Right ventricle myocardium inferior (tissue), 1 donor: Measurements from ENCODE around the gene TXNRD2. TPM values are rescaled to one million over a fixed set of nuclear protein-coding genes. Genes with fewer than 3 reads are reported as not detected.

Experiments
- ATAC-seq: fragments of 200-7000 bp; cut with Tn5 transposase; one replicate; pipeline ENCODE4 v1.9.1; 2020; ENCODE audit warnings: mild to moderate bottlenecking, moderate library complexity
- DNase-seq: peaks from one replicate; pipeline ENCODE4 v3.0.0; 2021; ENCODE audit errors: missing footprints
- intact Hi-C: fragments of 100-400 bp; cut with DNase I; formaldehyde crosslinking; loops from one replicate; pipeline ENCODE4 v1.11.0; 2022
- total RNA-seq: library from RNA; stranded (reverse); fragmentation: NEBNext Ultra II Directional; extraction: Animal tissue kit (Norgen Biotek cat#: 25700); gene quantifications from one replicate; pipeline ENCODE4 v1.2.1, GENCODE V29; 2021
- donor health status: DM: no; HTN: yes; CAD: no; lungs with severe emphysema.

Gene TXNRD2
- total RNA-seq, 1 donor from 2014 or later = 40.9 TPM

GRCh38 chr22:19875531-19876313 is 65.9 kb downstream of the TXNRD2 start:
- intact Hi-C loops = no loop called here
- no peak for ATAC-seq
- DNase-seq = peak; percentile 46

- intact Hi-C loops = no loop called here
- DNase-seq (no peak), ATAC-seq (no peak)
These were observed 66.5 kb downstream of the TXNRD2 start for GRCh38 chr22:19875061-19875530.

- ATAC-seq = peak; percentile 42
- intact Hi-C loops = no loop called here
These were observed 67.1 kb downstream of the TXNRD2 start for GRCh38 chr22:19874307-19875060.

GRCh38 chr22:19873960-19874306 is 67.7 kb downstream of the TXNRD2 start:
- intact Hi-C loops = no loop called here
- DNase-seq = no peak

More at GRCh38 chr22:19874307-19875060, 67.1 kb downstream of the TXNRD2 start:
- DNase-seq = peak; percentile 73

GRCh38 chr22:19873138-19873959 is 68.3 kb downstream of the TXNRD2 start:
- ATAC-seq (no peak), DNase-seq (peak; percentile 50)

More at GRCh38 chr22:19873960-19874306, 67.7 kb downstream of the TXNRD2 start:
- ATAC-seq = no peak

GRCh38 chr22:19872779-19873137 is 68.9 kb downstream of the TXNRD2 start:
- intact Hi-C loops = no loop called here
- no peak for ATAC-seq

More at GRCh38 chr22:19873138-19873959, 68.3 kb downstream of the TXNRD2 start:
- intact Hi-C loops = no loop called here

GRCh38 chr22:19871845-19872778 is 69.5 kb downstream of the TXNRD2 start:
- ATAC-seq (no peak), DNase-seq (peak; percentile 53)
- intact Hi-C loops = no loop called here

More at GRCh38 chr22:19872779-19873137, 68.9 kb downstream of the TXNRD2 start:
- DNase-seq = peak; percentile 28

- DNase-seq = peak; percentile 63
- intact Hi-C loops = no loop called here
- no peak for ATAC-seq
These were observed 70.4 kb downstream of the TXNRD2 start for GRCh38 chr22:19871023-19871844.

- intact Hi-C loops = no loop called here
- DNase-seq = peak; percentile 57
- ATAC-seq = peak; percentile 54
These were observed 71.2 kb downstream of the TXNRD2 start for GRCh38 chr22:19870153-19871022.

- DNase-seq = peak; percentile 58
- intact Hi-C loops = no loop called here
- ATAC-seq = no peak
These were observed 72.0 kb downstream of the TXNRD2 start for GRCh38 chr22:19869497-19870152.

- no peak for ATAC-seq
- intact Hi-C loops = no loop called here
- peak; percentile 63 for DNase-seq
These were observed 72.7 kb downstream of the TXNRD2 start for GRCh38 chr22:19868773-19869471.

- ATAC-seq (no peak), DNase-seq (peak; percentile 31)
- intact Hi-C loops = no loop called here
These were observed 73.3 kb downstream of the TXNRD2 start for GRCh38 chr22:19868333-19868732.

GRCh38 chr22:19867617-19868016 is 74.0 kb downstream of the TXNRD2 start:
- peak; percentile 6 for DNase-seq
- intact Hi-C loops = no loop called here
- no peak for ATAC-seq

GRCh38 chr22:19866665-19867009 is 75.0 kb downstream of the TXNRD2 start:
- ATAC-seq (no peak), DNase-seq (no peak)
- intact Hi-C loops = no loop called here

- DNase-seq (no peak), ATAC-seq (no peak)
- intact Hi-C loops = no loop called here
These were observed 76.3 kb downstream of the TXNRD2 start for GRCh38 chr22:19865141-19865829.
